Smooth muscle cell (in vitro differentiated cells): ENCODE data around the gene AKAP13. TPM values are rescaled to one million over a fixed set of nuclear protein-coding genes. Genes with fewer than 3 reads are reported as not detected.

Experiments
- DNase-seq: peaks from one replicate; lab custom pipeline; 2025; ENCODE audit not compliant: unreplicated experiment; lab: John Stamatoyannopoulos, UW
- H2AFZ ChIP-seq: fragments of 200-600 bp; sonication (generic); 2 replicates; pipeline ENCODE4 v1.6.0; 2016; ENCODE audit warnings: antibody characterized with exemption, low read depth, mild to moderate bottlenecking
- H3F3A ChIP-seq: fragments of 200-600 bp; sonication (generic); 2 replicates; pipeline ENCODE4 v1.6.0; 2017; ENCODE audit warnings: antibody characterized with exemption, low read depth
- H3K27ac ChIP-seq: fragments of 200-600 bp; sonication (generic); 2 replicates; pipeline ENCODE4 v1.5.1; 2016; ENCODE audit warnings: low read depth, mild to moderate bottlenecking
- H3K27me3 ChIP-seq: fragments of 200-600 bp; sonication (generic); 2 replicates; pipeline ENCODE4 v1.6.1; 2016; ENCODE audit warnings: low read depth, mild to moderate bottlenecking
- H3K36me3 ChIP-seq: fragments of 200-600 bp; sonication (generic); 2 replicates; pipeline ENCODE4 v1.5.1; 2016; ENCODE audit warnings: low read depth
- H3K4me1 ChIP-seq: fragments of 200-600 bp; sonication (generic); 2 replicates; pipeline ENCODE4 v1.5.1; 2016; ENCODE audit warnings: low read depth
- H3K4me2 ChIP-seq: fragments of 200-600 bp; sonication (generic); 2 replicates; pipeline ENCODE4 v1.6.0; 2016; ENCODE audit warnings: mild to moderate bottlenecking
- H3K4me3 ChIP-seq: fragments of 200-600 bp; sonication (generic); 2 replicates; pipeline ENCODE4 v1.5.1; 2016; ENCODE audit warnings: mild to moderate bottlenecking
- H3K79me2 ChIP-seq: fragments of 200-600 bp; sonication (generic); 2 replicates; pipeline ENCODE4 v1.6.0; 2016; ENCODE audit warnings: low read depth, mild to moderate bottlenecking
- H3K9ac ChIP-seq: fragments of 200-600 bp; sonication (generic); 2 replicates; pipeline ENCODE4 v1.6.0; 2016; ENCODE audit warnings: low read depth
- H3K9me3 ChIP-seq: fragments of 200-600 bp; sonication (generic); replicated peaks from 2 replicates; pipeline ENCODE4 v1.5.1; 2016; ENCODE audit warnings: low read depth
- H4K20me1 ChIP-seq: fragments of 200-600 bp; sonication (generic); 2 replicates; pipeline ENCODE4 v1.6.0; 2016; ENCODE audit warnings: low read depth
- CTCF ChIP-seq: fragments of 200-600 bp; sonication (generic); IDR thresholded peaks from 2 replicates; pipeline ENCODE4 v1.5.1; 2017; ENCODE audit warnings: borderline replicate concordance, mild to moderate bottlenecking, antibody characterized with exemption; ENCODE audit not compliant: insufficient read depth, poor library complexity, severe bottlenecking
- WGBS: methylation state at CpG from one replicate; pipeline ENCODE4 v1.1.7; 2016; ENCODE audit warnings: low lambda C conversion rate; 5-methylcytosine and 5-hydroxymethylcytosine counted together
- polyA plus RNA-seq: library from polyadenylated mRNA; unstranded; fragments of >200 nt; fragmentation: Nextera tagmentation; extraction: Ambion mirVana; gene quantifications from 2 replicates; pipeline ENCODE4 v1.2.1, GENCODE V29; 2016
- total RNA-seq: library from RNA; depleted of rRNA; stranded (reverse); fragments of >200 nt; gene quantifications from 2 replicates; pipeline ENCODE4 v1.2.3, GENCODE V29; 2014

Gene AKAP13
- total and polyA plus RNA-seq, 2 experiments from 2014 or later: 43.3 to 63.5 TPM

- no peak for TF ChIP-seq CTCF
- H4K20me1 ChIP-seq: peaks cover 58% of the 10 kb centered on the region
- peaks cover 85% of the 10 kb centered on the region for H3K79me2 ChIP-seq
- no peak overlapping the region for H3K27ac ChIP-seq
- no peak for DNase-seq
- H3F3A ChIP-seq: peaks cover 8% of the 10 kb centered on the region
- no peak overlapping the region for H3K4me2 ChIP-seq
- H3K9me3 ChIP-seq: no peaks in the 10 kb centered on the region
- no peak overlapping the region for H2AFZ ChIP-seq
- H3K4me1 ChIP-seq: peaks cover 44% of the 10 kb centered on the region
- H3K4me3 ChIP-seq: no peak overlapping the region
- WGBS: 87% methylated on average over 2 of the region's 2 CpGs
- H3K36me3 ChIP-seq: no peaks in the 10 kb centered on the region
- no peak overlapping the region for H3K9ac ChIP-seq
- no peaks in the 10 kb centered on the region for H3K27me3 ChIP-seq
Measured at GRCh38 chr15:85497172-85497569, 116.8 kb downstream of the AKAP13 start.

GRCh38 chr15:85498471-85498870 is 118.1 kb downstream of the AKAP13 start:
- Histone ChIP-seq H3K4me3 (no peak overlapping the region), H3K9me3 (no peaks in the 10 kb centered on the region), H3K79me2 (peaks cover 86% of the 10 kb centered on the region), H2AFZ (no peak overlapping the region), H3K4me2 (no peak overlapping the region), H3K9ac (no peak overlapping the region), H3F3A (peaks cover 8% of the 10 kb centered on the region), H3K4me1 (peaks cover 44% of the 10 kb centered on the region), H4K20me1 (peaks cover 69% of the 10 kb centered on the region), H3K27ac (no peak overlapping the region), H3K27me3 (no peaks in the 10 kb centered on the region), H3K36me3 (no peaks in the 10 kb centered on the region)
- no peak for TF ChIP-seq CTCF
- WGBS: 82% methylated on average over 6 of the region's 6 CpGs
- DNase-seq: no peak

- Histone ChIP-seq H3K9me3 (no peaks in the 10 kb centered on the region), H3K27ac (peak overlapping the region; percentile 1), H3K9ac (no peak overlapping the region), H3K4me3 (no peak overlapping the region), H3K27me3 (no peaks in the 10 kb centered on the region), H3K36me3 (no peaks in the 10 kb centered on the region), H2AFZ (no peak overlapping the region), H3K79me2 (peaks cover 91% of the 10 kb centered on the region), H3F3A (peaks cover 8% of the 10 kb centered on the region), H3K4me2 (no peak overlapping the region), H3K4me1 (peaks cover 39% of the 10 kb centered on the region), H4K20me1 (peaks cover 76% of the 10 kb centered on the region)
- 63% methylated on average over 7 of the region's 7 CpGs for WGBS
- TF ChIP-seq CTCF: no peak
- DNase-seq: no peak
Measured at GRCh38 chr15:85499371-85499887, 119.0 kb downstream of the AKAP13 start.

GRCh38 chr15:85500060-85500708 is 119.8 kb downstream of the AKAP13 start:
- no peak for DNase-seq
- Histone ChIP-seq H3K9me3 (no peaks in the 10 kb centered on the region), H3K36me3 (no peaks in the 10 kb centered on the region), H3K9ac (no peak overlapping the region), H3F3A (peaks cover 8% of the 10 kb centered on the region), H3K4me3 (no peak overlapping the region), H2AFZ (no peak overlapping the region), H4K20me1 (peaks cover 78% of the 10 kb centered on the region), H3K27me3 (no peaks in the 10 kb centered on the region), H3K27ac (peak overlapping the region; percentile 31), H3K4me1 (peaks cover 40% of the 10 kb centered on the region), H3K79me2 (peaks cover 98% of the 10 kb centered on the region), H3K4me2 (peak overlapping the region; percentile 17)
- 80% methylated on average over 6 of the region's 6 CpGs for WGBS
- no peak for TF ChIP-seq CTCF
